Choroid plexus epithelial cell (primary cell): ENCODE measurements around the gene NKAIN2.

Source experiments
- DNase-seq: peaks from one replicate; pipeline ENCODE4 v3.0.0-alpha.2; 2010; ENCODE audit warnings: low read depth
- H3K4me3 ChIP-seq: 2 replicates; pipeline ENCODE4 v1.5.1; 2011; ENCODE audit warnings: low read depth, mild to moderate bottlenecking, control low read depth, low read length, moderate library complexity
- CTCF ChIP-seq: conservative IDR thresholded peaks from 2 replicates; pipeline ENCODE4 v1.5.1; 2011; ENCODE audit warnings: low read depth, mild to moderate bottlenecking, control low read depth, inconsistent platforms, low read length, moderate library complexity

The NKAIN2 gene

DNA sequence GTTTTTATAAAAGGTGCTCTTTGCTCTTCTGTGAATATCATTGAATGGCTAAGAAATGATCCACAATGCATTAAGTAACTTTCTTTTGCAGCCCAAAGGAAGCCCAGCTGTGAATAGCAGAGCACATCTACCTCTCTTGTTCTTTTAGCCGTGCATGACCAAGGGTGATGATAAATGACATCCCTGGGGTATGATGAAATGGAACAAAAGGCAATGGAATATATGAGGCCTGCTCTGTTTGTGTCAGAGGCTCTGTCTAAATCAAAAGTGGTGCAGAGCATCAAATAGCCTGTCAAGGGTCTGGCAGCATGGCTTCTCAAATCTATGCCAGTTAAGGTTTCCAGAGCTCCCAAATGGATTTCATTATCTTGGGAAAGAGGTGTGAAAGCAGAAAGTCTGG lies 796.0 kb downstream of the NKAIN2 start:
- H3K4me3 ChIP-seq, result no peak overlapping the region
- no peak for DNase-seq
- TF ChIP-seq CTCF, result no peak

- no peak for DNase-seq
- TF ChIP-seq CTCF, result no peak
- H3K4me3 ChIP-seq, result no peak overlapping the region
Measured at GRCh38 chr6:124604719-124605118, 801.1 kb downstream of the NKAIN2 start.

- no peak for DNase-seq
- TF ChIP-seq CTCF, result no peak
- no peak overlapping the region for H3K4me3 ChIP-seq
Measured at GRCh38 chr6:124607119-124607627, 803.5 kb downstream of the NKAIN2 start.

DNA sequence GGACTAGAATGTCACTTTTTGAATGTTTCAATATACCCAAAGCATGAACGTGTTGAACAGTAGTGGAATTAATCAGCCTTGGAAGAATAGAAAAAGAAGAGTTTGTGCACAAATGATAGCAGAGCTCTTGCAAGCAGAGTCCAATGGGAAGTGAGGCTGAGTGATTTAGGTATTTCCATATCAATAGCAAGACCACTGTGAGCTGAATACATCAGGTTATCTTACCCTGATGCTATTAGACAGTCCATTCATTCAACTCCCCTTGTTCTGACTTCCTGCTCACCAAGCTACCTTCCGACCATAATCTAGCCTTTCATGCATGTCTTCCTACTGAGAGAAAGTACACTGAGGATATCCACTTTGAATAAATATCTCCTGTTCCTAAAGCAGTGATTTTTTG lies 809.4 kb downstream of the NKAIN2 start:
- no peak overlapping the region for H3K4me3 ChIP-seq
- no peak for TF ChIP-seq CTCF
- DNase-seq, result no peak

DNA sequence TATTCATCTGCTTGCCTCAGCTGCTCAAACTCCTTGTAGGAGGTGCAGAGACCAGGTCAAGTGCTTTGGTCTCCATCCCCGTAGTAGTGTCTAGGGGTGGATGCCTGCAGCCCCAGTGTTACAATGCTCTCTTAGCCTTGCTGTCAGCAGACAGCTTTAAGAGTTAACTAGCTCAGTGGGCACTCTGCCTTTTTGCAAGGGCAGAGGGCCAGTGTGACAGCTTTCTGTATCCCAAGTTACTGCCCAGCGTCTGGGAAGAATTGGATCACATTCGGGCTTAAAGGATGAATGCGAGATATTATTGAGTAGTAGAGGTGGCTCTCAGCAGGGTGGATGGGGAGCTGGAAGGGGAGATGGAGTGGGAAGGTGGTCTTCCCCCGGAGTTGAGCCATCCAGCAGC lies 818.7 kb downstream of the NKAIN2 start:
- DNase-seq, result no peak
- no peak for TF ChIP-seq CTCF

GRCh38 chr6:124633655-124634054 lies 830.0 kb downstream of the NKAIN2 start:
- H3K4me3 ChIP-seq, result no peak overlapping the region
- DNase-seq, result no peak
- TF ChIP-seq CTCF, result no peak

More for the DNA sequence above, 818.7 kb downstream of the NKAIN2 start:
- no peak overlapping the region for H3K4me3 ChIP-seq

DNA sequence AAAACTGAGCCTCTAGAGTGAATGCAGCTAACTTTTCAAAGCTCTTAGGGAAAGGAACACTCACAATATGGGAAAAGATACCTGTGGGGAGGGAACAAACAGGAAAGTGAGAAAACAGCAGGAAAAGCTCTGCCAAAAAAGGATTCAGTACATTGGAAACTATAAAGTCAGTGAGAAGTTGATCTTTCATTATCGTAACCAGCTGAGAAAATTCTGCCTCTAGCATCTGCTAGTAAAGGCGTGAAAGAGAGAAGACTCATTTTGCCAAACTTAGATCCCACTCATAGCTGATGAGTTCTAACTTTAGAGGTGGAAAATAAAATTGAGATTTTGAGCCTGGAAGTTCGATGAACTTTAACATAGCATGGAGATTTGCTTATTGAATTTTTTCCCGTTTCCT lies 836.8 kb downstream of the NKAIN2 start:
- DNase-seq, result no peak
- H3K4me3 ChIP-seq, result no peak overlapping the region
- TF ChIP-seq CTCF, result no peak
